ENCODE measurements around the gene MRTFB. TPM values are rescaled to one million over a fixed set of nuclear protein-coding genes. Genes with fewer than 3 reads are reported as not detected.

The MRTFB gene, protein sequence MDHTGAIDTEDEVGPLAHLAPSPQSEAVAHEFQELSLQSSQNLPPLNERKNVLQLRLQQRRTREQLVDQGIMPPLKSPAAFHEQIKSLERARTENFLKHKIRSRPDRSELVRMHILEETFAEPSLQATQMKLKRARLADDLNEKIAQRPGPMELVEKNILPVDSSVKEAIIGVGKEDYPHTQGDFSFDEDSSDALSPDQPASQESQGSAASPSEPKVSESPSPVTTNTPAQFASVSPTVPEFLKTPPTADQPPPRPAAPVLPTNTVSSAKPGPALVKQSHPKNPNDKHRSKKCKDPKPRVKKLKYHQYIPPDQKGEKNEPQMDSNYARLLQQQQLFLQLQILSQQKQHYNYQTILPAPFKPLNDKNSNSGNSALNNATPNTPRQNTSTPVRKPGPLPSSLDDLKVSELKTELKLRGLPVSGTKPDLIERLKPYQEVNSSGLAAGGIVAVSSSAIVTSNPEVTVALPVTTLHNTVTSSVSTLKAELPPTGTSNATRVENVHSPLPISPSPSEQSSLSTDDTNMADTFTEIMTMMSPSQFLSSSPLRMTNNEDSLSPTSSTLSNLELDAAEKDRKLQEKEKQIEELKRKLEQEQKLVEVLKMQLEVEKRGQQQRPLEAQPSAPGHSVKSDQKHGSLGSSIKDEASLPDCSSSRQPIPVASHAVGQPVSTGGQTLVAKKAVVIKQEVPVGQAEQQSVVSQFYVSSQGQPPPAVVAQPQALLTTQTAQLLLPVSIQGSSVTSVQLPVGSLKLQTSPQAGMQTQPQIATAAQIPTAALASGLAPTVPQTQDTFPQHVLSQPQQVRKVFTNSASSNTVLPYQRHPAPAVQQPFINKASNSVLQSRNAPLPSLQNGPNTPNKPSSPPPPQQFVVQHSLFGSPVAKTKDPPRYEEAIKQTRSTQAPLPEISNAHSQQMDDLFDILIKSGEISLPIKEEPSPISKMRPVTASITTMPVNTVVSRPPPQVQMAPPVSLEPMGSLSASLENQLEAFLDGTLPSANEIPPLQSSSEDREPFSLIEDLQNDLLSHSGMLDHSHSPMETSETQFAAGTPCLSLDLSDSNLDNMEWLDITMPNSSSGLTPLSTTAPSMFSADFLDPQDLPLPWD
- total RNA-seq, result 4.1 and 6.2 TPM in 2 replicates

DNA sequence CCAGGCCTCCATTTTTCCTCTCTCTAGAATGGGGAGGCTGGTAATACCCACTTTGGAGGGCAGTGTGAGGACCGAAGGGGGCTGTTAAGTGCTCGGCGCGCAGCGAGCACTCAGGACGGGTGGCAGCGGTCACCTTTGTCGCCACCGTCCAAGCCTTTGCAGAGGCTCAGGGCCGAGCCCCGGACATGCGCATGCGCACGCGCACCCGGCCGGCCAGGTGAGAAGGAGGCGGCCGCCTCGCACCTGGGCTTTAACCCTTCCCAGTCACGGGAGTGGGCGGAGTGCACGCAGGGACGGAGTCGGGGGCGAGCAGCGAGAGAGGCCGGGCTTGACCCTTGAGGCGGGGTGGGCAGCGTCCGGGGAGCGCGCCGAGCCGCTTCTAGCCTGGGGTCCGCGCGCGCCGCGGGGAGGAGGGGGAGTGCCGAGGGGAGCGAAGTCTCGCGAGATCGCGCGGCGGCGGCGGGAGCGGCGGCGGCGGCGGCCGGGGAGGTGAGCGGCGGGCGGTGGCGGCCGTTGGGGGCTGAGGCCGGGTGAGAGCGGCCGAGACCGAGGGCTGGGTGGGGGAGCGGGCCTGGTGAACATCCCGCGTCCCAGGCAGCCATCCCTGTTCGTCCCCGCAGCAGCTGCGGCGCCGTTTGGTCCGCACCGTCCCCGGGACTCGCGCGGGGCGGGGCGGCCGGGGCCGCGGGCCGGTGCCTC, at the start of gene MRTFB:
Gene MRTFB (plus strand): TSS at position 443 of the 699 bp plus-strand sequence. CDS start 69,288 bp downstream, outside the sequence.

Other genes starting within 250 kb of the MRTFB start
- gene ERCC4, start 151.2 kb upstream of the MRTFB start, total RNA-seq, result 3.6 and 5.4 TPM in 2 replicates